K562 (cell line): ENCODE data around the gene WDR46. TPM values are rescaled to one million over a fixed set of nuclear protein-coding genes. Genes with fewer than 3 reads are reported as not detected.

Experiments used
- CREB1 ChIP-seq, 2 experiments: sonication (generic) in 1 of 2; formaldehyde crosslinking in 1 of 2; IDR thresholded peaks; 2 replicates each; pipeline versions ENCODE4 v1.6.1 to v1.8.0; 2012 to 2022; ENCODE audit warnings: inconsistent platforms in 1 of 2, mild to moderate bottlenecking in 1 of 2, missing genetic modification reagents in 1 of 2, moderate library complexity in 1 of 2
- CREM ChIP-seq: IDR thresholded peaks from 2 replicates; pipeline ENCODE4 v1.6.1; 2014; ENCODE audit warnings: antibody characterized with exemption, low read depth
- GABPB2 ChIP-seq: fragments of 250-450 bp; sonication (Bioruptor Pico); conservative IDR thresholded peaks from 2 replicates; pipeline ENCODE4 v1.5.1; 2021; ENCODE audit warnings: mild to moderate bottlenecking
- ILF3 ChIP-seq: fragments of 450-650 bp; IDR thresholded peaks from 2 replicates; pipeline ENCODE4 v1.6.1; 2018; ENCODE audit warnings: antibody characterized with exemption, mild to moderate bottlenecking, moderate library complexity, borderline replicate concordance
- MTA1 ChIP-seq: fragments of 450-650 bp; IDR thresholded peaks from 2 replicates; pipeline ENCODE4 v1.6.1; 2017; ENCODE audit warnings: borderline replicate concordance
- NR4A1 ChIP-seq, 2 experiments: fragments of 250-450 bp in 1 of 2; fragments of 450-650 bp in 1 of 2; sonication (Bioruptor Pico) in 1 of 2; IDR thresholded peaks; 2 replicates each; pipeline versions ENCODE4 v1.4.0 to v1.6.1; 2016 to 2020; ENCODE audit warnings: mild to moderate bottlenecking in 2 of 2, missing compliant biosample characterization in 1 of 2, missing genetic modification characterization in 1 of 2, moderate library complexity in 1 of 2
- PHF21A ChIP-seq: fragments of 450-650 bp; IDR thresholded peaks from 2 replicates; pipeline ENCODE4 v1.6.1; 2017; ENCODE audit warnings: low read depth, borderline replicate concordance
- RAD21 ChIP-seq, 2 experiments: fragments of 250-450 bp in 1 of 2; fragments of 450-650 bp in 1 of 2; sonication (Bioruptor Pico) in 1 of 2; formaldehyde crosslinking in 1 of 2; IDR thresholded peaks in 1 of 2; conservative IDR thresholded peaks in 1 of 2; 2 replicates each; pipeline versions ENCODE4 v1.4.0 to v1.8.0; 2020 to 2022; ENCODE audit warnings: mild to moderate bottlenecking in 2 of 2, moderate library complexity in 1 of 2
- RB1 ChIP-seq: fragments of 450-650 bp; IDR thresholded peaks from 2 replicates; pipeline ENCODE4 v1.6.1; 2017; ENCODE audit warnings: low read depth, mild to moderate bottlenecking
- RBBP5 ChIP-seq: fragments of 200-600 bp; sonication (generic); IDR thresholded peaks from 2 replicates; pipeline ENCODE4 v1.6.1; 2012; ENCODE audit warnings: borderline replicate concordance, mild to moderate bottlenecking, low read length, control low read depth, inconsistent platforms; ENCODE audit not compliant: insufficient read depth, poor library complexity, severe bottlenecking
- SPI1 ChIP-seq: IDR thresholded peaks from 2 replicates; pipeline ENCODE4 v1.6.1; 2011; ENCODE audit warnings: low read depth, low read length, control low read depth, borderline replicate concordance
- ZBTB17 ChIP-seq: fragments of 450-650 bp; formaldehyde crosslinking; IDR thresholded peaks from 2 replicates; pipeline ENCODE4 v1.4.0; 2020; ENCODE audit warnings: mild to moderate bottlenecking
- ZFPM2 ChIP-seq: fragments of 250-450 bp; sonication (Bioruptor Pico); IDR thresholded peaks from 2 replicates; pipeline ENCODE4 v1.5.1; 2022; ENCODE audit warnings: mild to moderate bottlenecking
- ZNF24 ChIP-seq: fragments of 450-650 bp; IDR thresholded peaks from 2 replicates; pipeline ENCODE4 v1.6.1; 2016
- ZNF699 ChIP-seq: fragments of 250-450 bp; sonication (Bioruptor Pico); IDR thresholded peaks from 2 replicates; pipeline ENCODE4 v1.8.0; 2021; ENCODE audit warnings: mild to moderate bottlenecking, moderate library complexity; ENCODE audit not compliant: insufficient replicate concordance
- polyA plus RNA-seq, 8 experiments: library from polyadenylated mRNA; depleted of rRNA in 4 of 8; stranded (reverse) in 5 of 8; unstranded in 3 of 8; fragments of >200 nt; fragmentation: Nextera tagmentation in 2 of 8; fragmentation: Illumina TruSeq in 1 of 8; extraction: Ambion mirVana in 2 of 8; extraction: Trizol in 1 of 8; gene quantifications; 2 replicates each; pipeline versions ENCODE4 v1.2.1 to v1.2.3, GENCODE V29; 2011 to 2014; ENCODE audit warnings: inconsistent platforms in 1 of 8, missing spikeins in 1 of 8
- total RNA-seq, 7 experiments: library from RNA; depleted of rRNA in 6 of 7; stranded (reverse); fragments of >200 nt in 6 of 7; fragmentation: Illumina TruSeq in 2 of 7; extraction: Trizol in 2 of 7; gene quantifications; 2 replicates each; pipeline versions ENCODE4 v1.2.1 to v1.2.3, GENCODE V29; 2011 to 2021; ENCODE audit warnings: low replicate concordance in 1 of 7
- TF ChIP-seq, protein P1 (sequence below): sonication (generic); formaldehyde crosslinking; IDR thresholded peaks from 2 replicates; pipeline ENCODE4 v1.8.0; 2023; ENCODE audit warnings: missing genetic modification reagents, mild to moderate bottlenecking, borderline replicate concordance
- TF ChIP-seq, protein P2 (sequence below), 3 experiments: fragments of 200-800 bp in 1 of 3; fragments of 250-450 bp in 1 of 3; fragments of 450-650 bp in 1 of 3; sonication (Bioruptor Pico) in 1 of 3; sonication (Bioruptor generic) in 1 of 3; formaldehyde crosslinking in 1 of 3; IDR thresholded peaks; 2 replicates each; pipeline versions ENCODE4 v1.6.1 to v1.8.0; 2016 to 2022; ENCODE audit warnings: mild to moderate bottlenecking in 2 of 3, missing genetic modification characterization in 2 of 3, missing compliant biosample characterization in 1 of 3, moderate library complexity in 1 of 3

WDR46 gene
- total and polyA plus RNA-seq, 9 of the 15 experiments (the other 6 are each of a cell fraction or from before 2014, with no cell fraction given), result 8.9 to 146 (median 93.1) TPM

DNA sequence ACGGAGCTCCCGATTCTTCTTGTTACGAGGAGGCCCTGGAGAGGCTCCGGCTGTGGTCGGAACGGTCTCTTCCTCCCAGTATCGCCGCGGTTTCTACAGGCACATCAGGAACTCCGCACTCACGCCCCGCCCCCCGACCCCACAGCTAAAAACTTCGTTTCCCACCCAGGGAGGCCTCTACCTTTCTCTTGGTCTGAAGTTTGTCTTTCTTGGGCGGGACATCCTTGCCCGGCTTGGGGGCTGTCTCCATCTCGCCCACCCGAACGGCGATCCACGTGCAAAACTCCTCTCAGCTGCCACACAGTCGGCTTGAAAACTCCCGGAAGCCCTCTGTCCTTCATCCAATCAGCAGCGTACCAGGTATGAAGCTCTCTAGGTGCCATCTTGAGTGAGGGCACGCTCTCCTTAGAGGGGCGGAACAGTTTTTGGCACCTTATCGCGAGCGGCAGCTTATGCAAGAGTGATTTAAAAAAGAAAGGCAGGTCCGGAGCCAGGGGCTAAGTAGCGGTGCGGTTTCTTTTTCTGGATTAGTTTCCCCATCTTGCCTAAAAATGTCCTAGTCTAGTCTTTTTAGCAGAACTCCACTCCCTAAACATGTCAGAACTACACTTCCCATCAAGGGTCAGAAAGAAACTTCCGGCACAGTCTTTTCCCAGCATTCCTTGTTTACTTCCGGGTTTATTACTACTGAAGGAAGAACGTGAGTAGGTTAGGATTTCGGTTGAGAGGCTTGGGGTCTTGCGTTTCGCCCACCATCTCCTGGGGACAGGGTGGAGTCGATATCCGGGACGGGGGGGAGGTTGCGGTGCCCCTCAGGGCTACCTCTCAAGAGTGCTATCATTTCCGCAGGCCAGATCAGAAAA is at the start of gene WDR46, which contains the start of gene PFDN6 (continued):
- TF ChIP-seq, protein P1, sequence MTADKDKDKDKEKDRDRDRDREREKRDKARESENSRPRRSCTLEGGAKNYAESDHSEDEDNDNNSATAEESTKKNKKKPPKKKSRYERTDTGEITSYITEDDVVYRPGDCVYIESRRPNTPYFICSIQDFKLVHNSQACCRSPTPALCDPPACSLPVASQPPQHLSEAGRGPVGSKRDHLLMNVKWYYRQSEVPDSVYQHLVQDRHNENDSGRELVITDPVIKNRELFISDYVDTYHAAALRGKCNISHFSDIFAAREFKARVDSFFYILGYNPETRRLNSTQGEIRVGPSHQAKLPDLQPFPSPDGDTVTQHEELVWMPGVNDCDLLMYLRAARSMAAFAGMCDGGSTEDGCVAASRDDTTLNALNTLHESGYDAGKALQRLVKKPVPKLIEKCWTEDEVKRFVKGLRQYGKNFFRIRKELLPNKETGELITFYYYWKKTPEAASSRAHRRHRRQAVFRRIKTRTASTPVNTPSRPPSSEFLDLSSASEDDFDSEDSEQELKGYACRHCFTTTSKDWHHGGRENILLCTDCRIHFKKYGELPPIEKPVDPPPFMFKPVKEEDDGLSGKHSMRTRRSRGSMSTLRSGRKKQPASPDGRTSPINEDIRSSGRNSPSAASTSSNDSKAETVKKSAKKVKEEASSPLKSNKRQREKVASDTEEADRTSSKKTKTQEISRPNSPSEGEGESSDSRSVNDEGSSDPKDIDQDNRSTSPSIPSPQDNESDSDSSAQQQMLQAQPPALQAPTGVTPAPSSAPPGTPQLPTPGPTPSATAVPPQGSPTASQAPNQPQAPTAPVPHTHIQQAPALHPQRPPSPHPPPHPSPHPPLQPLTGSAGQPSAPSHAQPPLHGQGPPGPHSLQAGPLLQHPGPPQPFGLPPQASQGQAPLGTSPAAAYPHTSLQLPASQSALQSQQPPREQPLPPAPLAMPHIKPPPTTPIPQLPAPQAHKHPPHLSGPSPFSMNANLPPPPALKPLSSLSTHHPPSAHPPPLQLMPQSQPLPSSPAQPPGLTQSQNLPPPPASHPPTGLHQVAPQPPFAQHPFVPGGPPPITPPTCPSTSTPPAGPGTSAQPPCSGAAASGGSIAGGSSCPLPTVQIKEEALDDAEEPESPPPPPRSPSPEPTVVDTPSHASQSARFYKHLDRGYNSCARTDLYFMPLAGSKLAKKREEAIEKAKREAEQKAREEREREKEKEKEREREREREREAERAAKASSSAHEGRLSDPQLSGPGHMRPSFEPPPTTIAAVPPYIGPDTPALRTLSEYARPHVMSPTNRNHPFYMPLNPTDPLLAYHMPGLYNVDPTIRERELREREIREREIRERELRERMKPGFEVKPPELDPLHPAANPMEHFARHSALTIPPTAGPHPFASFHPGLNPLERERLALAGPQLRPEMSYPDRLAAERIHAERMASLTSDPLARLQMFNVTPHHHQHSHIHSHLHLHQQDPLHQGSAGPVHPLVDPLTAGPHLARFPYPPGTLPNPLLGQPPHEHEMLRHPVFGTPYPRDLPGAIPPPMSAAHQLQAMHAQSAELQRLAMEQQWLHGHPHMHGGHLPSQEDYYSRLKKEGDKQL (CRISPR knock-in tag), result no peak
- TF ChIP-seq ZFPM2 (CRISPR knock-in tag), result no peak
- TF ChIP-seq SPI1, result peak; percentile 45; the same call in 1 of the 2 replicates
- TF ChIP-seq, protein P2, sequence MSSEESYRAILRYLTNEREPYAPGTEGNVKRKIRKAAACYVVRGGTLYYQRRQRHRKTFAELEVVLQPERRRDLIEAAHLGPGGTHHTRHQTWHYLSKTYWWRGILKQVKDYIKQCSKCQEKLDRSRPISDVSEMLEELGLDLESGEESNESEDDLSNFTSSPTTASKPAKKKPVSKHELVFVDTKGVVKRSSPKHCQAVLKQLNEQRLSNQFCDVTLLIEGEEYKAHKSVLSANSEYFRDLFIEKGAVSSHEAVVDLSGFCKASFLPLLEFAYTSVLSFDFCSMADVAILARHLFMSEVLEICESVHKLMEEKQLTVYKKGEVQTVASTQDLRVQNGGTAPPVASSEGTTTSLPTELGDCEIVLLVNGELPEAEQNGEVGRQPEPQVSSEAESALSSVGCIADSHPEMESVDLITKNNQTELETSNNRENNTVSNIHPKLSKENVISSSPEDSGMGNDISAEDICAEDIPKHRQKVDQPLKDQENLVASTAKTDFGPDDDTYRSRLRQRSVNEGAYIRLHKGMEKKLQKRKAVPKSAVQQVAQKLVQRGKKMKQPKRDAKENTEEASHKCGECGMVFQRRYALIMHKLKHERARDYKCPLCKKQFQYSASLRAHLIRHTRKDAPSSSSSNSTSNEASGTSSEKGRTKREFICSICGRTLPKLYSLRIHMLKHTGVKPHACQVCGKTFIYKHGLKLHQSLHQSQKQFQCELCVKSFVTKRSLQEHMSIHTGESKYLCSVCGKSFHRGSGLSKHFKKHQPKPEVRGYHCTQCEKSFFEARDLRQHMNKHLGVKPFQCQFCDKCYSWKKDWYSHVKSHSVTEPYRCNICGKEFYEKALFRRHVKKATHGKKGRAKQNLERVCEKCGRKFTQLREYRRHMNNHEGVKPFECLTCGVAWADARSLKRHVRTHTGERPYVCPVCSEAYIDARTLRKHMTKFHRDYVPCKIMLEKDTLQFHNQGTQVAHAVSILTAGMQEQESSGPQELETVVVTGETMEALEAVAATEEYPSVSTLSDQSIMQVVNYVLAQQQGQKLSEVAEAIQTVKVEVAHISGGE (CRISPR knock-in tag; IDR thresholded peaks at IDR 0.05), result peak in 1 of 3 experiments; percentile 92; a peak in 3 of 6 replicates
- TF ChIP-seq RBBP5, result peak; percentile 78
- TF ChIP-seq CREB1 (IDR thresholded peaks at IDR 0.05), result 0 out of 2 replicates have a peak, but pooled peaks have one; percentile 6
- no peak; the same call in 1 of the 2 replicates for TF ChIP-seq CREB1 (CRISPR knock-in tag; IDR thresholded peaks at IDR 0.05)
- no peak for TF ChIP-seq MTA1
- TF ChIP-seq CREM, result peak; percentile 68; the same call in 1 of the 2 replicates
- TF ChIP-seq ZNF24, result no peak
- TF ChIP-seq ZBTB17 (CRISPR knock-in tag), result no peak
- TF ChIP-seq RAD21 (CRISPR knock-in tag; conservative IDR thresholded peaks at IDR 0.05 in 1 of 2, IDR thresholded peaks at IDR 0.05 in 1 of 2), result no peak
- no peak for TF ChIP-seq NR4A1 (CRISPR knock-in tag; IDR thresholded peaks at IDR 0.05)
- TF ChIP-seq NR4A1 (tag; IDR thresholded peaks at IDR 0.05), result peak; percentile 71; the same call in 1 of the 2 replicates
- no peak for TF ChIP-seq ILF3
- no peak for TF ChIP-seq ZNF699 (CRISPR knock-in tag)
- no peak for TF ChIP-seq PHF21A
- no peak for TF ChIP-seq GABPB2 (CRISPR knock-in tag)
- no peak; the same call in 1 of the 2 replicates for TF ChIP-seq RB1
